ENCODE data around the gene CCNH.

The CCNH gene

DNA sequence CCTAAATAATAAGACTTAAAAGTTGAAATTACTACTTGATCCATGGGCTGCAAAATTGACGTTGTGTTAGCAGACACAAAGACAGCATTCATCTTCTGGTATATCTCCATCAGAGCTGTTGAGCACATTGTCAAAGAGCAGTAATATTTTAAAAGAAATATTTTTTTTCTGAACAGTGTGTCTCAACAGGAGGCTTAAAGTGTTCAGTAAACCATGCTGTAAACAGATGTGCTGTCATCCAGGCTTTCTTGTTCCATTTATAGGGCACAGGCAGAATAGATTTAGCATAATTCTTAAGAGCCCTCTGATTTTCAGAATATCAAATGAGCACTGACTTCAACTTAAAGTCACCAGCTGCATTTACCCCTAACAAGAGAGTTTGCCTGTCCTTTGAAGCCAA is 29.7 kb upstream of the CCNH start:
- no peak for DNase-seq
- Histone ChIP-seq H4K8ac (ENCODE audit: low read length) (no peak overlapping the region), H3K4ac (ENCODE audit: low read depth in 1 of 2, low read length in 2 of 2) (no peak overlapping the region), H3K36me3 (ENCODE audit: control insufficient read depth in 1 of 2, insufficient read depth in 2 of 2, low read depth in 1 of 2, low read length in 2 of 2) (no peaks in the 10 kb centered on the region), H3K23ac (ENCODE audit: low read length in 2 of 2) (no peak overlapping the region), H3K14ac (ENCODE audit: low read length in 2 of 2) (no peak overlapping the region), H3K4me2 (ENCODE audit: low read length, poor library complexity, severe bottlenecking) (no peak overlapping the region), H3K9me3 (ENCODE audit: control insufficient read depth, low read length) (peaks cover 2% of the 10 kb centered on the region), H2BK12ac (ENCODE audit: low read length in 2 of 2) (no peak overlapping the region), H3K27me3 (ENCODE audit: control insufficient read depth in 1 of 2, insufficient read depth in 1 of 2, low read length in 2 of 2) (no peaks in the 10 kb centered on the region), H2AFZ (ENCODE audit: low read depth, low read length) (no peak overlapping the region), H3K79me1 (replicated peaks; ENCODE audit: low read length, poor library complexity, severe bottlenecking) (no peaks in the 10 kb centered on the region), H3K4me3 (ENCODE audit: insufficient read depth in 1 of 2, low read depth in 1 of 2, low read length in 2 of 2) (no peak overlapping the region), H3K4me1 (ENCODE audit: control insufficient read depth, insufficient read depth, low read depth, low read length) (no peaks in the 10 kb centered on the region), H3K9ac (ENCODE audit: low read length) (no peak overlapping the region), H2BK5ac (ENCODE audit: low read depth, low read length, poor library complexity, severe bottlenecking) (no peak overlapping the region), H3K18ac (ENCODE audit: low read depth in 1 of 2, low read length in 2 of 2) (no peak overlapping the region), H3K27ac (ENCODE audit: low read length, poor library complexity, severe bottlenecking) (no peak overlapping the region), H2BK15ac (ENCODE audit: low read depth, poor library complexity, severe bottlenecking) (no peak overlapping the region), H4K91ac (ENCODE audit: low read length) (no peak overlapping the region), H2BK120ac (ENCODE audit: low read depth, low read length) (no peak overlapping the region), H2AK5ac (ENCODE audit: low read length, severe bottlenecking) (no peak overlapping the region)
- WGBS: 80% methylated on average over 1 of the region's 1 CpG

DNA sequence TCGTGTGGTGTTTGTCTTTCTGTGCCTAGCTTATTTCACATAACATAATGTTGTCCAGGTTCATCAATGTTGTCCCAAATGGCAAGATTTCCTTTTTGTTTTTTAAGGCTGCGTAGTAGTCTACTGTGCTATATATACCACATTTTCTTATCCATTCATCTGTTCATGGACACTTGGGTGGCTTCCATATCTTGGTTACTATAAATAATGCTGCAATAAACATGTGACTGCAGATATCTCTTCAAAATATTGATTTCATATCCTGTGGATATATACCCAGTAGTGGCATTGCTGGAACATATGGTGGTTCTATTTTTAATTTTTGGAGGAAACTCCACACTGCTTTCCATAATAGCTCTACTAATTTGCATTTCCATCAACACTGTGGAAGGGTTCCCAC is 25.5 kb upstream of the CCNH start:
- H3K18ac ChIP-seq (ENCODE audit: low read depth in 1 of 2, low read length in 2 of 2): no peak overlapping the region
- DNase-seq: no peak
- H2AFZ ChIP-seq (ENCODE audit: low read depth, low read length): no peak overlapping the region
- H3K9ac ChIP-seq (ENCODE audit: low read length): no peak overlapping the region
- H3K4ac ChIP-seq (ENCODE audit: low read depth in 1 of 2, low read length in 2 of 2): no peak overlapping the region
- no peak overlapping the region for H2BK15ac ChIP-seq (ENCODE audit: low read depth, poor library complexity, severe bottlenecking)
- no peak overlapping the region for H2BK12ac ChIP-seq (ENCODE audit: low read length in 2 of 2)
- no peak overlapping the region for H3K23ac ChIP-seq (ENCODE audit: low read length in 2 of 2)
- no peaks in the 10 kb centered on the region for H3K36me3 ChIP-seq (ENCODE audit: control insufficient read depth in 1 of 2, insufficient read depth in 2 of 2, low read depth in 1 of 2, low read length in 2 of 2)
- H3K79me1 ChIP-seq (replicated peaks; ENCODE audit: low read length, poor library complexity, severe bottlenecking): no peaks in the 10 kb centered on the region
- H3K4me1 ChIP-seq (ENCODE audit: control insufficient read depth, insufficient read depth, low read depth, low read length): no peaks in the 10 kb centered on the region
- H3K4me3 ChIP-seq (ENCODE audit: insufficient read depth in 1 of 2, low read depth in 1 of 2, low read length in 2 of 2): no peak overlapping the region
- H2BK120ac ChIP-seq (ENCODE audit: low read depth, low read length): no peak overlapping the region
- H4K91ac ChIP-seq (ENCODE audit: low read length): no peak overlapping the region
- H2BK5ac ChIP-seq (ENCODE audit: low read depth, low read length, poor library complexity, severe bottlenecking): no peak overlapping the region
- H2AK5ac ChIP-seq (ENCODE audit: low read length, severe bottlenecking): no peak overlapping the region
- no peak overlapping the region for H4K8ac ChIP-seq (ENCODE audit: low read length)
- no peaks in the 10 kb centered on the region for H3K27me3 ChIP-seq (ENCODE audit: control insufficient read depth in 1 of 2, insufficient read depth in 1 of 2, low read length in 2 of 2)
- peaks cover 2% of the 10 kb centered on the region for H3K9me3 ChIP-seq (ENCODE audit: control insufficient read depth, low read length)
- no peak overlapping the region for H3K14ac ChIP-seq (ENCODE audit: low read length in 2 of 2)
- H3K27ac ChIP-seq (ENCODE audit: low read length, poor library complexity, severe bottlenecking): no peak overlapping the region
- no CpG with 5 or more reads among the region's 2 CpGs for WGBS
- no peak overlapping the region for H3K4me2 ChIP-seq (ENCODE audit: low read length, poor library complexity, severe bottlenecking)

DNA sequence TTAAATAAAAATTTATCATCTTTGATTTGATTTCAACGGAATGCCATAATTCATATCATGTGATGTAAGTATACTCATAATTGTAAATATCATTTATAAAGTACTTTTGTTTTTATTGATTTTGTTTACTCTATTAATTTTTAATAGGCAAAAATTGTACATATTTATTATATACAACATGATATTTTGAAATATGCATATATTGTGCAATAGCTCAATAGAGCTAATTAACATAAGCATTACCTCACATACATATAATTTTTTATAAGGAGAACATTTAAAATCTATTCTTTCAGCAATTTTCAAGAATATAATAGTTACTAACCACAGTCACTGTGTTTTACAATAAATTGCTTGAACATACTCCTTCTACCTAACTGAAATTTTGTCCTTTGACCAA is 25.0 kb upstream of the CCNH start:
- H2BK12ac ChIP-seq (ENCODE audit: low read length in 2 of 2): no peak overlapping the region
- no peaks in the 10 kb centered on the region for H3K79me1 ChIP-seq (replicated peaks; ENCODE audit: low read length, poor library complexity, severe bottlenecking)
- H3K18ac ChIP-seq (ENCODE audit: low read depth in 1 of 2, low read length in 2 of 2): no peak overlapping the region
- H2AFZ ChIP-seq (ENCODE audit: low read depth, low read length): no peak overlapping the region
- H3K14ac ChIP-seq (ENCODE audit: low read length in 2 of 2): no peak overlapping the region
- no peak overlapping the region for H3K23ac ChIP-seq (ENCODE audit: low read length in 2 of 2)
- H3K4me1 ChIP-seq (ENCODE audit: control insufficient read depth, insufficient read depth, low read depth, low read length): no peaks in the 10 kb centered on the region
- no peak overlapping the region for H3K9ac ChIP-seq (ENCODE audit: low read length)
- no peak overlapping the region for H2BK120ac ChIP-seq (ENCODE audit: low read depth, low read length)
- no peaks in the 10 kb centered on the region for H3K36me3 ChIP-seq (ENCODE audit: control insufficient read depth in 1 of 2, insufficient read depth in 2 of 2, low read depth in 1 of 2, low read length in 2 of 2)
- H4K91ac ChIP-seq (ENCODE audit: low read length): no peak overlapping the region
- no peak overlapping the region for H3K27ac ChIP-seq (ENCODE audit: low read length, poor library complexity, severe bottlenecking)
- no peak overlapping the region for H3K4ac ChIP-seq (ENCODE audit: low read depth in 1 of 2, low read length in 2 of 2)
- no peaks in the 10 kb centered on the region for H3K27me3 ChIP-seq (ENCODE audit: control insufficient read depth in 1 of 2, insufficient read depth in 1 of 2, low read length in 2 of 2)
- no CpG with 5 or more reads among the region's 1 CpG for WGBS
- H4K8ac ChIP-seq (ENCODE audit: low read length): no peak overlapping the region
- H3K4me3 ChIP-seq (ENCODE audit: insufficient read depth in 1 of 2, low read depth in 1 of 2, low read length in 2 of 2): no peak overlapping the region
- H2BK15ac ChIP-seq (ENCODE audit: low read depth, poor library complexity, severe bottlenecking): no peak overlapping the region
- H3K4me2 ChIP-seq (ENCODE audit: low read length, poor library complexity, severe bottlenecking): no peak overlapping the region
- peaks cover 2% of the 10 kb centered on the region for H3K9me3 ChIP-seq (ENCODE audit: control insufficient read depth, low read length)
- no peak for DNase-seq
- no peak overlapping the region for H2AK5ac ChIP-seq (ENCODE audit: low read length, severe bottlenecking)
- H2BK5ac ChIP-seq (ENCODE audit: low read depth, low read length, poor library complexity, severe bottlenecking): no peak overlapping the region

DNA sequence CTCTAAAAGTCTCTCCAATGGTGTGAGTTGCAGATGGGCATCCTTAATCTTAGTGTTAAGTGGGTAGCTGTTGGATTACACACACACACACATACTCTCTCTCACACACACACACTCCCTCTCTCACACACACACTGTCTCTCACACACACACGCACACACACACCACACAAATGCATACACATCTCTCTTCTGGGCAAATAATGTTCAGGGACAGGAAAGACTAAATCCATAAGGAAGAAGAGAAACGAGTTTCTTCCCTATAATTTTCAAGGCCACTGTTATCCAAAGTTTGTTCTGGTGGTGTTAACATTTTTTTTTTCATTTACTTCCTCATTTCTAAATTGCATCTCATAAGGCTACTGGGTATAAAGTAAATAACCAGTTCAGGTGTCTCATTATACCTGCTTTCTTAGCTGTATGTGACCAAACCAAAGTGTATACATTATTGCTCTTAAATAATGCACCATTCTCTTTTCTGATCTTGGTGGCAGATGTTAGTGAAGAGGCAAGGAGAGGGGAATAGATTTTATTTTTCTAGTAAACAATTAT is 22.5 kb upstream of the CCNH start:
- Histone ChIP-seq H3K14ac (ENCODE audit: low read length in 2 of 2) (no peak overlapping the region), H3K18ac (ENCODE audit: low read depth in 1 of 2, low read length in 2 of 2) (no peak overlapping the region), H2BK120ac (ENCODE audit: low read depth, low read length) (no peak overlapping the region), H3K4me2 (ENCODE audit: low read length, poor library complexity, severe bottlenecking) (no peak overlapping the region), H2AK5ac (ENCODE audit: low read length, severe bottlenecking) (no peak overlapping the region), H3K27ac (ENCODE audit: low read length, poor library complexity, severe bottlenecking) (no peak overlapping the region), H3K36me3 (ENCODE audit: control insufficient read depth in 1 of 2, insufficient read depth in 2 of 2, low read depth in 1 of 2, low read length in 2 of 2) (no peaks in the 10 kb centered on the region), H3K9ac (ENCODE audit: low read length) (no peak overlapping the region), H3K4me3 (ENCODE audit: insufficient read depth in 1 of 2, low read depth in 1 of 2, low read length in 2 of 2) (no peak overlapping the region), H3K23ac (ENCODE audit: low read length in 2 of 2) (no peak overlapping the region), H4K91ac (ENCODE audit: low read length) (no peak overlapping the region), H3K79me1 (replicated peaks; ENCODE audit: low read length, poor library complexity, severe bottlenecking) (no peaks in the 10 kb centered on the region), H3K4ac (ENCODE audit: low read depth in 1 of 2, low read length in 2 of 2) (no peak overlapping the region), H2BK12ac (ENCODE audit: low read length in 2 of 2) (no peak overlapping the region), H3K4me1 (ENCODE audit: control insufficient read depth, insufficient read depth, low read depth, low read length) (no peaks in the 10 kb centered on the region), H3K9me3 (ENCODE audit: control insufficient read depth, low read length) (peaks cover 2% of the 10 kb centered on the region), H2BK15ac (ENCODE audit: low read depth, poor library complexity, severe bottlenecking) (no peak overlapping the region), H2AFZ (ENCODE audit: low read depth, low read length) (no peak overlapping the region), H2BK5ac (ENCODE audit: low read depth, low read length, poor library complexity, severe bottlenecking) (no peak overlapping the region), H3K27me3 (ENCODE audit: control insufficient read depth in 1 of 2, insufficient read depth in 1 of 2, low read length in 2 of 2) (peaks cover 0 to 3% of the 10 kb centered on the region in 2 experiments), H4K8ac (ENCODE audit: low read length) (no peak overlapping the region)
- 95% methylated on average over 1 of the region's 2 CpGs for WGBS
- no peak for DNase-seq
